Lung (tissue), 12 donors: ENCODE results near the gene LTB4R. TPM values are rescaled to one million over a fixed set of nuclear protein-coding genes. Genes with fewer than 3 reads are reported as not detected.

Source experiments
- ATAC-seq: fragments of 200-7000 bp; cut with Tn5 transposase; one replicate; pipeline ENCODE4 v1.9.1; 2020; ENCODE audit warnings: moderate number of reproducible peaks; ENCODE audit not compliant: insufficient read depth, low FRiP score
- DNase-seq, 3 donors: peaks; one replicate each; pipeline ENCODE4 v3.0.0-alpha.2; 2013 to 2017
- H3K27ac ChIP-seq, 2 donors: one replicate each; pipeline ENCODE4 v1.5.1; 2013; ENCODE audit warnings: mild to moderate bottlenecking in 2 of 2, moderate library complexity in 2 of 2, control low read depth in 1 of 2, inconsistent platforms in 1 of 2, low read depth in 1 of 2, low read length in 1 of 2
- H3K27me3 ChIP-seq, 3 donors: one replicate each; pipeline ENCODE4 v1.5.1; 2013; ENCODE audit warnings: low read length in 2 of 3; ENCODE audit not compliant: control insufficient read depth in 3 of 3, insufficient read depth in 3 of 3
- H3K36me3 ChIP-seq, 4 donors: one replicate each; pipeline ENCODE4 v1.5.1; 2013; ENCODE audit warnings: low read length in 4 of 4, mild to moderate bottlenecking in 1 of 4, moderate library complexity in 1 of 4; ENCODE audit not compliant: control insufficient read depth in 4 of 4, insufficient read depth in 4 of 4
- H3K4me1 ChIP-seq, 5 donors: one replicate each; pipeline ENCODE4 v1.5.1; 2013; ENCODE audit warnings: low read length in 5 of 5, mild to moderate bottlenecking in 2 of 5, moderate library complexity in 1 of 5; ENCODE audit not compliant: control insufficient read depth in 5 of 5, insufficient read depth in 5 of 5
- H3K4me3 ChIP-seq: one replicate; pipeline ENCODE4 v1.5.1; 2013; ENCODE audit warnings: mild to moderate bottlenecking, control low read depth, moderate library complexity
- H3K9ac ChIP-seq, 2 donors: one replicate each; pipeline ENCODE4 v1.5.1; 2013; ENCODE audit warnings: low read length in 2 of 2, control low read depth in 1 of 2; ENCODE audit not compliant: insufficient read depth in 1 of 2
- H3K9me3 ChIP-seq, 4 donors: one replicate each; pipeline ENCODE4 v1.5.1; 2013; ENCODE audit warnings: low read length in 3 of 4, mild to moderate bottlenecking in 1 of 4, moderate library complexity in 1 of 4; ENCODE audit not compliant: control insufficient read depth in 4 of 4, insufficient read depth in 3 of 4
- WGBS, 2 donors: extraction: QIAGEN DNeasy Blood & Tissue Kit; methylation state at CpG; one replicate each; pipeline ENCODE4 v1.1.7; 2013; 5-methylcytosine and 5-hydroxymethylcytosine counted together
- polyA plus RNA-seq, 2 donors: library from polyadenylated mRNA; stranded (reverse); fragments of 200-250 nt; gene quantifications; one replicate each; pipeline ENCODE4 v1.2.1, GENCODE V29; 2013
- total RNA-seq, 2 donors: library from RNA; depleted of rRNA in 1 of 2; stranded (reverse); fragments of >200 nt in 1 of 2; gene quantifications; one replicate each; pipeline ENCODE4 v1.2.1, GENCODE V29; 2014 to 2021
- TF ChIP-seq, protein P1 (sequence below): IDR thresholded peaks from 2 replicates; pipeline ENCODE4 v1.5.1; 2012; ENCODE audit warnings: mild to moderate bottlenecking; ENCODE audit errors: control extremely low read depth, extremely low read depth
- donor health status: control.
- donor health status: control.
- donor health status: Bipolar disorder and iron deficiency.
- donor health status: healthy.
- donor health status: DM: yes; HTN: yes; CAD: no.

The LTB4R gene
- total and polyA plus RNA-seq, 4 donors = 4.4 to 47.0 (median 11.0) TPM

DNA sequence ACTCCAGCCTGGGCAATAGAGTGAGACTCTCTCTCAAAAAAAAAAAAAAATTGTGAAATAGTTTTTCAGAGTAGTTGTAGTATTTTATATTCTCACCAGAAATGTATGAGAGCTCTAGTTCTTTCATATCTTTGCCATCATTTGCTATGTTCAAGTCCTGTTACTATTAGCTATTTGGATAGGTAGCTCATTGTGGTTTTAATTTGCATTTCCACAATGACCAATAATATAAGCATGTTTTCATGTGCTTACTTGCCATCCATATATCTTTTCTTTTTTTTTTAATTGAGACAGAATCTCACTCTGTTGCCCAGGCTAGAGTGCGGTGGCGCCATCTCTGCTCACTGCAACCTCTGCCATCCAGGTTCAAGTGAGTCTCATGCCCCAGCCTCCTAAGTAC, 36.9 kb downstream of the LTB4R start:
- H3K27ac ChIP-seq = no peak overlapping the region
- H3K4me3 ChIP-seq = no peak overlapping the region
- TF ChIP-seq, protein P1, sequence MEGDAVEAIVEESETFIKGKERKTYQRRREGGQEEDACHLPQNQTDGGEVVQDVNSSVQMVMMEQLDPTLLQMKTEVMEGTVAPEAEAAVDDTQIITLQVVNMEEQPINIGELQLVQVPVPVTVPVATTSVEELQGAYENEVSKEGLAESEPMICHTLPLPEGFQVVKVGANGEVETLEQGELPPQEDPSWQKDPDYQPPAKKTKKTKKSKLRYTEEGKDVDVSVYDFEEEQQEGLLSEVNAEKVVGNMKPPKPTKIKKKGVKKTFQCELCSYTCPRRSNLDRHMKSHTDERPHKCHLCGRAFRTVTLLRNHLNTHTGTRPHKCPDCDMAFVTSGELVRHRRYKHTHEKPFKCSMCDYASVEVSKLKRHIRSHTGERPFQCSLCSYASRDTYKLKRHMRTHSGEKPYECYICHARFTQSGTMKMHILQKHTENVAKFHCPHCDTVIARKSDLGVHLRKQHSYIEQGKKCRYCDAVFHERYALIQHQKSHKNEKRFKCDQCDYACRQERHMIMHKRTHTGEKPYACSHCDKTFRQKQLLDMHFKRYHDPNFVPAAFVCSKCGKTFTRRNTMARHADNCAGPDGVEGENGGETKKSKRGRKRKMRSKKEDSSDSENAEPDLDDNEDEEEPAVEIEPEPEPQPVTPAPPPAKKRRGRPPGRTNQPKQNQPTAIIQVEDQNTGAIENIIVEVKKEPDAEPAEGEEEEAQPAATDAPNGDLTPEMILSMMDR = no peak
- no peaks in the 10 kb centered on the region for H3K9me3 ChIP-seq
- ATAC-seq (no peak), DNase-seq (no peak)
- no peaks in the 10 kb centered on the region for H3K36me3 ChIP-seq
- peaks cover 0 to 14% (median 11%) of the 10 kb centered on the region in 3 donors for H3K27me3 ChIP-seq
- no peak overlapping the region for H3K9ac ChIP-seq
- 97 to 98% methylated on average over 2 of the region's 2 CpGs for WGBS, 2 donors
- peaks cover 0 to 8% (median 0%) of the 10 kb centered on the region in 5 donors for H3K4me1 ChIP-seq

DNA sequence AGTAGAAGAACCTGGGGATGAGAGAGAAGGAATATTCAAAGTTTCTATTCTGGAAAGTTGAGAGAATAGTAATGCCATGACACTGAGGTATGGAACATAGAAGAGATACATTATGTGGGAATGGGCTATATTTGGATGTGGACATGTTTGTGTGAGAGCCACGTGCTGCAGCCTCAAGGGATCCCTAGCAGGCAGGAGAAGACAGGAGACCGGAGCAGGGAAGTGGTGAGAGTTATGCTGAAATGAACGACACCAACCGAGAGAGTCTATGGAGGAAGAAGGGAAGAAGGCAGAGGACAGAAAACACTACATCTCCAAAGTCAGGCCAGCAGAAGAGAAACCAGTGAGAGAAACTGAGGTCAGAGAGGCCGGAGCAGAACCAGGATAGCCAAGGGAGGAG, 38.4 kb downstream of the LTB4R start:
- DNase-seq (no peak), ATAC-seq (no peak)
- Histone ChIP-seq H3K9ac (no peak overlapping the region), H3K27ac (no peak overlapping the region), H3K9me3 (no peaks in the 10 kb centered on the region), H3K36me3 (no peaks in the 10 kb centered on the region), H3K27me3 (peaks cover 0 to 8% (median 5%) of the 10 kb centered on the region in 3 donors), H3K4me3 (no peak overlapping the region), H3K4me1 (peaks cover 0 to 8% (median 0%) of the 10 kb centered on the region in 5 donors)
- TF ChIP-seq, protein P1 = no peak
- WGBS, 2 donors = 79 to 85% methylated on average over 5 of the region's 5 CpGs

DNA sequence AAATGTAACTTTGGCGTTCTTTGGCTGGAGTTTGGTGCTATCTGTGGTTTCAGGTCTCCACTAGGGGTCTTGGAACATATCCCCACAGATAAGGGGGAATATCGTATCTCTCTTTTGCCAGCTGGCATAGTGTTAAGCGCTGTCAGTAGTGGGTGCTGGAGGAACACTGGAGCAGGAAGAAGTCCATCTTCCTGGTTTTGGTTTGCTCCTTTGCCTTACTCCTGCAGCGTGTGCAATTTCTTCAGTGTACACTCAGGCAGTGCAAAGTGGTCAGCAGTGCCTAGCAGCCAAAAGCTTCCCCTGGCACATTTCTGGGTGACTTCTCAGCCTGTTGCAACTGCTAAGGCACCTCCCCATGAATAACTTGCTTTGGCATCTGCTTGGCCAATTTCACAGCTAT, 40.2 kb downstream of the LTB4R start:
- peaks cover 0 to 8% (median 0%) of the 10 kb centered on the region in 5 donors for H3K4me1 ChIP-seq
- no peak overlapping the region for H3K27ac ChIP-seq
- no peak overlapping the region for H3K4me3 ChIP-seq
- ATAC-seq (no peak), DNase-seq (peak in 2 of 3 donors; percentile 59 to 69)
- TF ChIP-seq, protein P1 = no peak
- H3K27me3 ChIP-seq = peaks cover 0 to 5% (median 3%) of the 10 kb centered on the region in 3 donors
- H3K9me3 ChIP-seq = no peaks in the 10 kb centered on the region
- no peak overlapping the region for H3K9ac ChIP-seq
- H3K36me3 ChIP-seq = no peaks in the 10 kb centered on the region
- 14 to 22% methylated on average over 4 of the region's 4 CpGs for WGBS, 2 donors
